SK-N-MC (cell line): Measurements from ENCODE around the gene SLC35F3.

ENCODE experiments used
- DNase-seq: peaks from one replicate; pipeline ENCODE4 v3.0.0-alpha.2; 2011; ENCODE audit warnings: low read depth, low spot score
- H3K27ac ChIP-seq: fragments of 200-600 bp; sonication (generic); 2 replicates; pipeline ENCODE4 v1.5.1; 2016; ENCODE audit warnings: mixed run types
- H3K36me3 ChIP-seq: fragments of 200-600 bp; sonication (generic); 2 replicates; pipeline ENCODE4 v1.6.1; 2017; ENCODE audit warnings: antibody characterized with exemption, low read length, mixed read lengths; ENCODE audit not compliant: insufficient read depth
- H3K4me3 ChIP-seq: fragments of 200-600 bp; sonication (generic); 2 replicates; pipeline ENCODE4 v1.5.1; 2016
- H3K9ac ChIP-seq: fragments of 200-600 bp; sonication (generic); 2 replicates; pipeline ENCODE4 v1.8.0; 2017; ENCODE audit warnings: mixed run types, mixed read lengths; ENCODE audit not compliant: insufficient read length
- H3K9me3 ChIP-seq: fragments of 200-600 bp; sonication (generic); 2 replicates; pipeline ENCODE4 v1.6.1; 2017; ENCODE audit warnings: low read depth, mild to moderate bottlenecking, antibody characterized with exemption, low read length, moderate library complexity, mixed read lengths
- EZH2 ChIP-seq: fragments of 200-600 bp; sonication (generic); IDR thresholded peaks from one replicate; pipeline ENCODE4 v1.6.1; 2017; ENCODE audit warnings: antibody characterized with exemption
- FOXP2 ChIP-seq: optimal IDR thresholded peaks from 2 replicates; pipeline ENCODE3; 2011; ENCODE audit warnings: mild to moderate bottlenecking, moderate library complexity; ENCODE audit not compliant: insufficient read depth; ENCODE audit errors: extremely low read length, control extremely low read depth
- POLR2AphosphoS5 ChIP-seq: IDR thresholded peaks from 2 replicates; pipeline ENCODE4 v1.6.1; 2012; ENCODE audit warnings: mild to moderate bottlenecking, low read depth, low read length, borderline replicate concordance

The SLC35F3 gene

DNA sequence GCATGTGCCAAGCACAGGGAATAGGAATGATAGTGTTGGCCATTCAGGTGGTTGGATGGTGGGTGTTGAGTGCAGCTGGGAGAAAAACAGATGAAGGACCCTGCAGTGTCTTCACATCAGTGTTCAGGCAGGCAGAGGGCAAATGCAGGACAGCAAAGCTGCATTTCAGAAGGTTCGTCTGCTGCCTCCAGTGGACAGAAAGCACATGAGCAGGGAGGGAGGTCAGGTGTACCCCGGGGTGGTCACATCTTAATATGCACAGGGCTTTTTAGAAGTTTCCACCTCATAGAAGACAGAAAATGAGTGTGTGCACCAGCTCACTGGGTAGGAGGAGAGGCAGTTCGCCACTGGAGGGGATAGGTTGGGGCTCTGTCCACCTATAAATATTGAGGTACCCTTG lies 184.9 kb downstream of the SLC35F3 start:
- Histone ChIP-seq H3K4me3 (no peak overlapping the region), H3K36me3 (no peaks in the 10 kb centered on the region), H3K27ac (no peak overlapping the region), H3K9ac (no peak overlapping the region), H3K9me3 (no peaks in the 10 kb centered on the region)
- TF ChIP-seq POLR2AphosphoS5 (no peak), FOXP2 (no peak), EZH2 (no peak)
- no peak for DNase-seq

DNA sequence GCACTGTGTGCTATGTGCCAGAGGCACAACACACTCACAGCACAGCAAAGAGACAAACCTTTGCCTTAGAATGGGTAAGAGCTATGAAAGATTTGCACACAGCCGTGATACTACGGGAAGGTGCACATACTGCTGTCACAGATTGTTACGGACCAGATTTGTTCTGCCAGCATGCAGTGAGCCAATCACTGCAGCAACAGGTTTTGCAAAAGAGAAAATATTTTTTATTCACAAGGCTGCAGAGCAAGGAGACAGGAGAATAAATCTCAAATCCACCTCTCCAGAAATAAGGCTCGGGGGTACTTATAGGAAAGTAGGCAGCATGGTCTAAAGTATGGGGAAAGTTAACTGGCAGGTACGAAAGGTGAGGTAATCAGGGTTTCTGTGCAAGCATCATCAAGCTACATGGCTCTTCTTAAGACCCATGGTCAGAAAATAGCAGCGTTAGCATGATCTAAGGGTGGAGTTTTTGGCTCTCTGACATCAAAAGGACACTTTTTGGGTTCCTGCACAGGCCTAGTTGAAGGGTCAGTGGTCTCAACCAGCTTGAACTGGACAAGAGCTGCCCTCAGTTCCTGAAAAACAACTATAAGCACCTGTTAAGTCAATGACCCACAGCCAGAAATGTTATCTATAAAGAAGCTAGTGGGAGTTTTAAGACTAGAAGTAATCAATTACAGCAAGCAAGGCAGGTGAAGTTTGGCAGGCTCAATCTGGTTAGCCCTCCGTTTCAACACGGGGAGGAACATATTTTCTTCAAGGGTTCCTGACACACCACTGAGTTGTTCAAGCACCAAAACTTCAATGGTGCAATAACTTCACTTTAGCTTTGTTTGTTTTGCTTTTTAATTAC lies 186.0 kb downstream of the SLC35F3 start:
- Histone ChIP-seq H3K4me3 (no peak overlapping the region), H3K27ac (no peak overlapping the region), H3K9me3 (no peaks in the 10 kb centered on the region), H3K36me3 (no peaks in the 10 kb centered on the region), H3K9ac (no peak overlapping the region)
- no peak for TF ChIP-seq EZH2
- no peak for TF ChIP-seq POLR2AphosphoS5
- TF ChIP-seq FOXP2 = no peak
- DNase-seq = no peak

- H3K9ac ChIP-seq = no peak overlapping the region
- TF ChIP-seq FOXP2 (no peak), POLR2AphosphoS5 (no peak), EZH2 (no peak)
Measured at GRCh38 chr1:234091065-234091401, 186.6 kb downstream of the SLC35F3 start.

DNA sequence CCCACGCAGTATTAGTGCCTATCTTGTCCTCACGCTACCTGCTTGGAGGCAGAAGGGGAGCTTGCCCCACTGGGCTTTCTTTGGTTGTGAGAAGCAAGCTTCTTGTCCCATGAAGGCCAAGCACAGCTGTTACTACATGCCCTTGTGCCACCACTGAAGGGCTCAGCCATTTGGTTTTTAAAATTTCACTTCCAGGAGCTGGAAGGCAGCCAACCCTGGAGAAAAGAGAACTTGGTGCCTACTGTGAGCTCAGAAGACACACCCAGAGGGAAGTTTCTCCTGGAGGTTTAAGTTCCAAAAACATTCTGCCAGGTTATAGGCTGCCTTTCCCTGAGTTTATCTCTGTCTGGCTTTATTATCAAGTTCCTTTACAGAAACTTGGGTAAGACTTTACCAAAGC lies 187.4 kb downstream of the SLC35F3 start:
- H3K27ac ChIP-seq = no peak overlapping the region
- no peak overlapping the region for H3K9ac ChIP-seq
- no peak for TF ChIP-seq FOXP2
- no peak for TF ChIP-seq POLR2AphosphoS5
- no peak for TF ChIP-seq EZH2
- H3K36me3 ChIP-seq = no peaks in the 10 kb centered on the region
- no peak overlapping the region for H3K4me3 ChIP-seq
- H3K9me3 ChIP-seq = no peaks in the 10 kb centered on the region
- DNase-seq = no peak

More at GRCh38 chr1:234091065-234091401, 186.6 kb downstream of the SLC35F3 start:
- no peak overlapping the region for H3K4me3 ChIP-seq
- H3K36me3 ChIP-seq = no peaks in the 10 kb centered on the region
- DNase-seq = no peak
- no peaks in the 10 kb centered on the region for H3K9me3 ChIP-seq
- no peak overlapping the region for H3K27ac ChIP-seq

- no peak for DNase-seq
- Histone ChIP-seq H3K4me3 (no peak overlapping the region), H3K36me3 (no peaks in the 10 kb centered on the region), H3K27ac (no peak overlapping the region), H3K9me3 (no peaks in the 10 kb centered on the region), H3K9ac (no peak overlapping the region)
- TF ChIP-seq EZH2 (no peak), FOXP2 (no peak), POLR2AphosphoS5 (no peak)
Measured at GRCh38 chr1:234093107-234093506, 188.6 kb downstream of the SLC35F3 start.

GRCh38 chr1:234093741-234094140 lies 189.3 kb downstream of the SLC35F3 start:
- Histone ChIP-seq H3K36me3 (no peaks in the 10 kb centered on the region), H3K27ac (no peak overlapping the region), H3K4me3 (no peak overlapping the region), H3K9me3 (no peaks in the 10 kb centered on the region), H3K9ac (no peak overlapping the region)
- no peak for DNase-seq
- TF ChIP-seq POLR2AphosphoS5 = no peak
- no peak for TF ChIP-seq EZH2
- no peak for TF ChIP-seq FOXP2

- Histone ChIP-seq H3K27ac (no peak overlapping the region), H3K4me3 (no peak overlapping the region), H3K36me3 (no peaks in the 10 kb centered on the region), H3K9ac (no peak overlapping the region), H3K9me3 (no peaks in the 10 kb centered on the region)
- no peak for DNase-seq
- no peak for TF ChIP-seq FOXP2
Measured at GRCh38 chr1:234094172-234094571, 189.7 kb downstream of the SLC35F3 start.

DNA sequence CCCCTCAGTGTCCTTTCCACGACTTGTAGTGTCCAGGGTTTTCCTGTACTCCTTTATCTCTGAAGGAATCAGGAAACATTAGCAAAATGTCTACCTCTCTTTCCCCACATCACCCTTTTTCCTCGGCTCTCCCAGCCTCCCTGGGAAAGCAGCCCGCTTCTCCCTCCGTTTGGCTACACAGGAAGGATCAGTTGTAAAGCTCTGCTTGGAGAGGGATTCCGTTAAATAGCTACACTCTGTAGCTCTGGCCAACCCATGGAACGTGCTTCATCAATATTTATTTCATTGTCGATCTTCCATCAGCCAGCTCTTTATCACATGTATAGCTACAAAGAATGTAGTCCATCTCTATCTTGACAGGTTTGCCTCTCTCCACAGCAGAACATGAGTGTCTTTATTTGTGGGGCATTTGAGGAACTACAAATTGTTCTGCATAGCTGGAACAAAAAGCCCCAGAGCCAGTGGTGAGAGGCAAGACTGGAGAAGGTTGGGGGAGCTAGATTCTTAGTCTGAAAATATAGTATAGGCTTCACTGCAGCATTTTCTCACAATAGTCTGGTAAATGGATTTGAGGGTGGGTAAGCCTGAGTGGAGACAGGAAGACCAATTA lies 191.8 kb downstream of the SLC35F3 start:
- DNase-seq = no peak
- no peaks in the 10 kb centered on the region for H3K36me3 ChIP-seq
- no peak overlapping the region for H3K4me3 ChIP-seq
- H3K27ac ChIP-seq = no peak overlapping the region
- H3K9ac ChIP-seq = no peak overlapping the region
- no peaks in the 10 kb centered on the region for H3K9me3 ChIP-seq
- no peak for TF ChIP-seq EZH2
- TF ChIP-seq POLR2AphosphoS5 = no peak
- TF ChIP-seq FOXP2 = no peak

DNA sequence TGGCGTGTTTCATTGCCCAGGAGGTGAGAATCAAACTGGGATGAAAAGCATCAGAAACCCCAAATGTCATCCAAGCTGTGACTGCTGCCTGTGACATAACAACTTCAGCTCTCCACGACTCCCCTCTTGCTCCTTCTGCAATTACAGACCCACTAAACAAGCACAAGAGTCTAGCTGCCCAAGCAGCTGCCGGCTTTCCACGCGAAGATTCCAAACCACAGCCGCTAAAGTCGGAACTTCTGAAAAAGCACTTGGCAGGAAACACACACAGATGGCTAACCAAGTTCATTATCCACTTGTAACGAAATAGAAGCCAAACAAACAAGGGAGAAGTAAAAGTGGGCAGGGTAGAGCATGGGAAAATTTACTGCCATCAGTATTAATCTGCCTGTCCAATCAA lies 198.1 kb downstream of the SLC35F3 start:
- Histone ChIP-seq H3K9ac (no peak overlapping the region), H3K36me3 (no peaks in the 10 kb centered on the region), H3K4me3 (no peak overlapping the region), H3K9me3 (no peaks in the 10 kb centered on the region), H3K27ac (no peak overlapping the region)
- TF ChIP-seq FOXP2 (no peak), EZH2 (no peak), POLR2AphosphoS5 (no peak)
- DNase-seq = no peak
